GM12873 (cell line): ENCODE results near the gene NEUROD2.

Experiments
- TF ChIP-seq, protein P1 (sequence below): IDR thresholded peaks from 2 replicates; pipeline ENCODE4 v1.5.1; 2012; ENCODE audit warnings: low read depth, mild to moderate bottlenecking, moderate library complexity, low read length, control low read depth; ENCODE audit not compliant: insufficient read depth; ENCODE audit errors: missing control alignments

Gene NEUROD2

GRCh38 chr17:39602533-39603303 lies 5.0 kb downstream of the NEUROD2 start:
- TF ChIP-seq, protein P1, sequence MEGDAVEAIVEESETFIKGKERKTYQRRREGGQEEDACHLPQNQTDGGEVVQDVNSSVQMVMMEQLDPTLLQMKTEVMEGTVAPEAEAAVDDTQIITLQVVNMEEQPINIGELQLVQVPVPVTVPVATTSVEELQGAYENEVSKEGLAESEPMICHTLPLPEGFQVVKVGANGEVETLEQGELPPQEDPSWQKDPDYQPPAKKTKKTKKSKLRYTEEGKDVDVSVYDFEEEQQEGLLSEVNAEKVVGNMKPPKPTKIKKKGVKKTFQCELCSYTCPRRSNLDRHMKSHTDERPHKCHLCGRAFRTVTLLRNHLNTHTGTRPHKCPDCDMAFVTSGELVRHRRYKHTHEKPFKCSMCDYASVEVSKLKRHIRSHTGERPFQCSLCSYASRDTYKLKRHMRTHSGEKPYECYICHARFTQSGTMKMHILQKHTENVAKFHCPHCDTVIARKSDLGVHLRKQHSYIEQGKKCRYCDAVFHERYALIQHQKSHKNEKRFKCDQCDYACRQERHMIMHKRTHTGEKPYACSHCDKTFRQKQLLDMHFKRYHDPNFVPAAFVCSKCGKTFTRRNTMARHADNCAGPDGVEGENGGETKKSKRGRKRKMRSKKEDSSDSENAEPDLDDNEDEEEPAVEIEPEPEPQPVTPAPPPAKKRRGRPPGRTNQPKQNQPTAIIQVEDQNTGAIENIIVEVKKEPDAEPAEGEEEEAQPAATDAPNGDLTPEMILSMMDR = no peak

- TF ChIP-seq, protein P1 = no peak
These were observed 5.8 kb downstream of the NEUROD2 start for GRCh38 chr17:39601758-39602532.

DNA sequence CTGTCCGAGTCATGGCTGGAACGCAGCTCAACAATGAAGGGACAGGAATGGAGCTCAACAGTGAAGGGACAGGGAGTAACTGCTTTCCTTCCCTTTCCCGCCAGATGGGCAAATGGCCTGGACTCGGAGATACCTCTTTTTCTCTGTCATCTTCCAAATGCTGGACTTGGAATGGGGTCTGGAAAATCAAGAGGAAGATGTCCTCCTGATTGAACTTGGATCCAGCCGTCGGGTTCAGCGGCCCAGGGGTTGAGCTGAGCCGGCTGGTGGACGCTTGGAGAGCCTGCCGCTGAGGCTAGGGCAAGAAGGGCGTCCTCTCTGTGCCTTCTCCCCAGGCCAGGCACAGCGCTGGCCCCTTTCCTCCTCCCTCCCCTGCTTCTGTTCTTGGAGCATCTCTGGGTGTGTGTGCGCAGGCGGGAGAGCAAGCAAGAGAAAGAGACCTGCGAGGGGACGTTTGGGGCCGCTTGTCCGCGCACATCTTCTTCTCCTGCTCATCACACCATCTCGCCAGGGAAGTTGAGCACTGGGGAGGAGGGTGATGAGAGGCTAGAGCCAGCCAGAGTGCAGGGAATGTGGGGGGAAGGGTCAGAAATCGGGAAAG lies 6.6 kb downstream of the NEUROD2 start:
- TF ChIP-seq, protein P1 = no peak

GRCh38 chr17:39600288-39600996 lies 7.3 kb downstream of the NEUROD2 start:
- TF ChIP-seq, protein P1 = no peak

DNA sequence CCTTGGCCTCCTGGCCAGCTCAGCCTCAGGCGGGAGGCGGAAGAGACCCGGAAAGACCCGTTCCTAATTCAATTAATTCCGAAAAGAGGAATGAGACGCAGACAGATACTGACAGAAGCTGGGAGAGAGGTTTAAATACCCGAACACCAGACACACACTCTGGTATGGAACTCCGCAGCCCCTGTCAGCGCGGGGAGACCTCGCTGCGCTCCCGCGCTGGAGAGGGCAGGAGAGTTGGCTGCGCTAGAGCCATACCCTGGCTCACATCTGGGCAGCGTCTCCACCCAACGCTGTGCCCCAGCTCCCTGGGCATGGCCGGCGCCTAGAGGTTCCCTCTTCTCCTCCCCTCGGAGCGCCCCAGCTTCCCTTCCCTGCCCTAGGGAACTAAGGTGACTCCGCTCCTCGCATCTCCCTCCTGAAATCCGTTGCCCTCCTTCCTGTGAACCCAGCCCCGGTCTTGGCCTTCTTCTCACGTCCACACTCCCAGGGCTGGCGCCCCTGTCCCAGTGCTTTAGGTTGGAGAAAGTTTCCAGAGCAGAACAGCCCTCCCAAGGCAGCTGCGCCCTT lies 8.0 kb downstream of the NEUROD2 start:
- TF ChIP-seq, protein P1 = no peak

GRCh38 chr17:39599004-39599664 lies 8.6 kb downstream of the NEUROD2 start:
- TF ChIP-seq, protein P1 = no peak
